BLaER1 treated with 17β-estradiol and CSF1 and Interleukin-3, amounts not matched to agents 10 nM and 100 nM (cell line): ENCODE results near the gene KIAA0232.

Experiments used
- H3K27ac ChIP-seq, 11 experiments: shearing (Covaris generic); formaldehyde crosslinking; 2 replicates each; pipeline ENCODE4 v1.8.1; 2022
- H3K27me3 ChIP-seq, 11 experiments: shearing (Covaris generic); formaldehyde crosslinking; 2 replicates each; pipeline ENCODE4 v1.8.1; 2022
- H3K36me3 ChIP-seq, 11 experiments: shearing (Covaris generic); formaldehyde crosslinking; 2 replicates each; pipeline ENCODE4 v1.8.1; 2022
- H3K4me1 ChIP-seq, 10 experiments: shearing (Covaris generic); formaldehyde crosslinking; 2 replicates each; pipeline ENCODE4 v1.8.1; 2022
- H3K4me2 ChIP-seq, 11 experiments: shearing (Covaris generic); formaldehyde crosslinking; 2 replicates each; pipeline ENCODE4 v1.8.1; 2022
- H3K4me3 ChIP-seq, 10 experiments: shearing (Covaris generic); formaldehyde crosslinking; 2 replicates each; pipeline ENCODE4 v1.8.1; 2022
- H3K9ac ChIP-seq, 11 experiments: shearing (Covaris generic); formaldehyde crosslinking; 2 replicates each; pipeline ENCODE4 v1.8.1; 2022
- H3K9me3 ChIP-seq, 11 experiments: shearing (Covaris generic); formaldehyde crosslinking; replicated peaks in 1 of 11; 2 replicates each; pipeline ENCODE4 v1.8.1; 2022
- H4K20me1 ChIP-seq, 11 experiments: shearing (Covaris generic); formaldehyde crosslinking; 2 replicates each; pipeline ENCODE4 v1.8.1; 2022
- Cebpa-rat ChIP-seq, 11 experiments: shearing (Covaris generic); IDR thresholded peaks; 2 replicates each; pipeline ENCODE4 v1.8.1; 2022

The KIAA0232 gene

DNA sequence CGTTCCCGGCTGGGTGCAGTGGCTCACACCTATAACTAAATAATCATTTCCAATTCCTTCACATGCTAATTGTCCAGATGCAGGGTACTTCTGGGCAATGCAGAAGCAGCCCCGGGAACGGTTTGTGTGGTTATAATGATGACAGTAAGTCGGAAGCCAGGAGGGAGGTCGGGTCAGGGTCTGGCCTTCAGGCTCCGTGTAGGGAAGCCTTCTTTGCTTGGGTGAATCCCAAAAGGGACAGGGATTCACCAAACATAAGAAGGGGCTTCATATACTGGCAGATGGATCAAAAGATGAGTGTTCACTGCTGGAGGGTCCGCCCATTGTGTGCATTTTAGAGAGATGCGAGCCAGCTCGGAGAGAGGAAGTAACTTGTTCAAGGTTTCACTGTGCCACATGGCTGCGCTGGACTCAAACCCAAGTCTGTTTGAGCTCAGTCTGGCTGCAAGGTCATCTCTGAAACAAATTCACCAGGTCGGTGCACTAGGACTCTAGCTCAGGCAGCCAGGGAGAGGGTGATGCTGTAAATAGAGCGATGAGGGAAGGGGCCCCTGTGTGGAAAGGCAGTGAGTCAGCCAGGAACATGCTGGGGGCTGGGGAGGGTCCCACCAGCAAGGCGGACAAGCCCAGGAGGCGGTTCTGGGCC, 4.8 kb upstream of the KIAA0232 start:
- H3K27ac ChIP-seq = peak overlapping the region in 10 of 11 experiments; percentile 55 to 100 (median 82); a peak in 20 of 22 replicates
- H3K4me1 ChIP-seq = peaks cover 51 to 86% (median 83%) of the 10 kb centered on the region in 10 experiments
- TF ChIP-seq Cebpa-rat (IDR thresholded peaks at IDR 0.05) = no peak
- H3K27me3 ChIP-seq = no peaks in the 10 kb centered on the region
- H3K9ac ChIP-seq = peak overlapping the region in 10 of 11 experiments; percentile 38 to 100 (median 73); a peak in 19 of 22 replicates
- H3K4me3 ChIP-seq = peak overlapping the region in 8 of 10 experiments; percentile 14 to 57 (median 32); a peak in 13 of 20 replicates
- peaks cover 0 to 1% (median 0%) of the 10 kb centered on the region in 11 experiments; a peak in 2 of 22 replicates for H4K20me1 ChIP-seq
- no peaks in the 10 kb centered on the region for H3K36me3 ChIP-seq
- H3K4me2 ChIP-seq = peak overlapping the region; percentile 62 to 99 (median 89)
- peaks cover 0 to 12% (median 0%) of the 10 kb centered on the region in 11 experiments; a peak in 7 of 22 replicates for H3K9me3 ChIP-seq

DNA sequence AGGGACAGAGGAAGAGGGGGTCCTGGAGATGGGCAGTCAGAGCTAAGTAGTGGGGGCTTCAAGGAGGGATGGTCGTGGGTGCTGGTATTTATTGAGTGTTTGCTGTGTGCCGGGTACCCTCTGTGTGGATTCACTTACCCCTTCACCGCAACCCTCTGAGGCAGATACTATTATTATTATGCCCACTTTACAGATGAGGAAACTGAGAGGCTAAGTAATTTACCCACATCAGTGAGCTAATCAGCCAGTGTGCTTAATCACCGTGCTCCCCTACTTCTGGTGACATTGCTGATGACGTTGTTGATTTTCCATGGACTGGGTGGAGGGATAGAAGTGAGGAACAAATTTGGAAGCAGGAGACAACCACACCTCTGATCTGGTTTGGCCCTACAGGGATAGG, 4.1 kb upstream of the KIAA0232 start:
- H3K4me2 ChIP-seq = peak overlapping the region; percentile 62 to 99 (median 89)
- H3K27me3 ChIP-seq = no peaks in the 10 kb centered on the region
- peaks cover 0 to 4% (median 0%) of the 10 kb centered on the region in 11 experiments; a peak in 2 of 22 replicates for H4K20me1 ChIP-seq
- no peaks in the 10 kb centered on the region for H3K36me3 ChIP-seq
- H3K9ac ChIP-seq = peak overlapping the region in 10 of 11 experiments; percentile 38 to 100 (median 73); a peak in 19 of 22 replicates
- TF ChIP-seq Cebpa-rat (IDR thresholded peaks at IDR 0.05) = no peak
- H3K27ac ChIP-seq = peak overlapping the region in 10 of 11 experiments; percentile 55 to 100 (median 82); a peak in 19 of 22 replicates
- peaks cover 51 to 84% (median 78%) of the 10 kb centered on the region in 10 experiments for H3K4me1 ChIP-seq
- H3K9me3 ChIP-seq = peaks cover 0 to 12% (median 0%) of the 10 kb centered on the region in 11 experiments; a peak in 7 of 22 replicates
- H3K4me3 ChIP-seq = peak overlapping the region in 7 of 10 experiments; percentile 14 to 57 (median 33); a peak in 10 of 20 replicates

DNA sequence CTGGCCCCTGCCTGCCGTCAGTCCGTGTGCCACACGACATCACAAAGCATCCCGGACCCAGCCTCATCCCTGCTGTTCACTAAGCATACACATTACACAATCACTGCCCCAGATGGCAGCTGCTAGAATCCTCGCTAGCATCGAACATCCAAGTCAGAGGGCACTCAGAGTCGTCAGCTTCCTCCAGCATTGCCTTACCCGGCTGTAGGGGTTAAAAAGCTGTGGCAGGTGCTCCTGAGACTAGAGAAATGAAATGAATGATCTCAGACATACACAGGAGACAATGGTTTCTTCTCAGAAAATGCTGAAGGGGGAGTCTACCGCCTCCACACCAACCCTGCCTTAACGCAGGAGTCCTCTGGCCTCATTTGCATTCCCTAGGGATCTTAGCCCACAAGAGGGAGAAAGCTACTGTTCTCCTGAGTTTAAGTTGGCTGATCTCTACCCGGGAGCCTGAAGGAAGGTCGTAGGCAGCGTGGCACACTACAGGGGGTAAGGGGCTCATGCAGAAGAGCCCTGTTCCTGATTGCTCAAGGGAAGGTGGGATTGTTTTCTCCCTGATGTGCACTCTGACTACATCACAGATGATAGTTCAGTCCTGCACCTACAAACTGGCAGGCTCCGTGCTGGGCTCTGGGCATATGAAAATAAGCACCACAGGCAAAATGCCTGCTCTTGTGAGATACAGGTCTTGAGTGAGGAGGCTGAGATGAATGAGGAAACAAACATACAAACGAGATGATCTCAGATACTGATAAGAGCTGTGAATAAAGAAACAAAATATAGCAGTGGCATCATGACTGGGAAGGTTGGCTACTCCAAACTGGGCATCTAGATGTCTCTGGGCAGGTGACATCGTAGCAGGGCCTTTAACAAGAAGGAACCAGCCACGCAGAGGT, 2.6 kb upstream of the KIAA0232 start:
- peaks cover 63 to 85% (median 84%) of the 10 kb centered on the region in 10 experiments for H3K4me1 ChIP-seq
- H3K27me3 ChIP-seq = no peaks in the 10 kb centered on the region
- H3K4me2 ChIP-seq = peak overlapping the region; percentile 62 to 99 (median 89)

GRCh38 chr4:6781113-6781512, 1.4 kb upstream of the KIAA0232 start:
- Histone ChIP-seq H3K4me2 (peak overlapping the region in 10 of 11 experiments; percentile 84 to 99 (median 90); a peak in 20 of 22 replicates), H3K27me3 (no peaks in the 10 kb centered on the region), H3K9me3 (no peaks in the 10 kb centered on the region), H3K36me3 (peaks cover 0 to 14% (median 10%) of the 10 kb centered on the region in 11 experiments; a peak in 13 of 22 replicates), H3K4me1 (peaks cover 75 to 84% (median 82%) of the 10 kb centered on the region in 10 experiments), H3K27ac (peak overlapping the region in 4 of 11 experiments; percentile 99 to 100 (median 100); a peak in 7 of 22 replicates), H3K9ac (peak overlapping the region in 4 of 11 experiments; percentile 29 to 100 (median 100); a peak in 4 of 22 replicates), H4K20me1 (peaks cover 25 to 30% (median 26%) of the 10 kb centered on the region in 11 experiments), H3K4me3 (no peak overlapping the region; a peak in 1 of 20 replicates)
- no peak for TF ChIP-seq Cebpa-rat (IDR thresholded peaks at IDR 0.05)

More for the DNA sequence above, 2.6 kb upstream of the KIAA0232 start:
- Histone ChIP-seq H3K36me3 (peaks cover 0 to 2% (median 0%) of the 10 kb centered on the region in 11 experiments; a peak in 3 of 22 replicates), H4K20me1 (peaks cover 14 to 18% (median 14%) of the 10 kb centered on the region in 11 experiments), H3K4me3 (peak overlapping the region in 5 of 10 experiments; percentile 4 to 39 (median 28); a peak in 7 of 20 replicates), H3K9ac (peak overlapping the region; percentile 7 to 100 (median 72); a peak in 18 of 22 replicates), H3K27ac (peak overlapping the region in 9 of 11 experiments; percentile 20 to 100 (median 83); a peak in 17 of 22 replicates), H3K9me3 (peaks cover 0 to 6% (median 0%) of the 10 kb centered on the region in 11 experiments; a peak in 7 of 22 replicates)
- peak in 9 of 11 experiments; percentile 65 to 98 (median 85); a peak in 16 of 22 replicates for TF ChIP-seq Cebpa-rat (IDR thresholded peaks at IDR 0.05)

DNA sequence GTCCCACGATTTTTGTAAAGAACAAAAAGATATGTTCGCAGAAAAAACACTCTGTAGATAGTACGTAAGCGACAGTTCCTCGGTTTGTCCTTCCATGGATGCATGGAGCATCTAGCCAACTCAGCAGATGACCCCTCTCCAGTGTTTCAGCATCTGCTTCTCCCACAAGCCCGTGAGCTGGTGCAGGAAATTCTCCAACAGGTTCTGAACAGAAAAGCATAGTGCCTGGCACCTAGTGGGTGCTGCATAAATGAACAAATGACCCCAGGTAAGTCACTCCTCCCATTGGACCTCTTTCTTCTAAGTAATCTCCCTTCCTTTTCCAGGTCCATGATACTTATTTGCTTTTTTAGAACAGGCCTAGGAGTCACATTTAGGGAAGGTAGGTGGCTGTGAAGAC, 966 bp upstream of the KIAA0232 start:
- H3K4me2 ChIP-seq = peak overlapping the region; percentile 84 to 99 (median 91)
- H3K27me3 ChIP-seq = no peaks in the 10 kb centered on the region
- H3K36me3 ChIP-seq = peaks cover 4 to 18% (median 15%) of the 10 kb centered on the region in 11 experiments; a peak in 21 of 22 replicates
- no peak for TF ChIP-seq Cebpa-rat (IDR thresholded peaks at IDR 0.05)
- peaks cover 30 to 35% (median 30%) of the 10 kb centered on the region in 11 experiments for H4K20me1 ChIP-seq
- peak overlapping the region in 9 of 11 experiments; percentile 96 to 100 (median 99); a peak in 18 of 22 replicates for H3K27ac ChIP-seq
- H3K4me3 ChIP-seq = peak overlapping the region; percentile 89 to 100 (median 98); a peak in 18 of 20 replicates
- H3K9me3 ChIP-seq = no peaks in the 10 kb centered on the region
- H3K9ac ChIP-seq = peak overlapping the region in 10 of 11 experiments; percentile 97 to 100 (median 100); a peak in 19 of 22 replicates
- H3K4me1 ChIP-seq = peaks cover 75 to 84% (median 77%) of the 10 kb centered on the region in 10 experiments

DNA sequence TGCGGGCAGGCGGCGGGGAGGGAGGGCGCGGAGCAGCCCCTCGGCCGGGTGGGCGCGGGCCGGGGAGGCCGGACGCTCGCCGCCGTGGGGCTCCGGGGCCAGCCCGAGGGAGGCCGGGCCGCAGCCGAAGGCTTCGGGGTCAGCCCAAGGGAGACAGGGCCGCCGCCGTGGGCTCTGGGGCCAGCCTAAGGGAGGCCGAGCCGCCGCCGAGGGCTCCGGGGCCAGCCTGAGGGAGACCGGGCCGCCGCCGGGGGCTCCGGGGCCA, 251 bp downstream of the KIAA0232 start:
- no peak for TF ChIP-seq Cebpa-rat (IDR thresholded peaks at IDR 0.05)

GRCh38 chr4:6783111-6783981, 819 bp downstream of the KIAA0232 start:
- H3K9me3 ChIP-seq = no peaks in the 10 kb centered on the region
- no peak for TF ChIP-seq Cebpa-rat (IDR thresholded peaks at IDR 0.05)

More for the DNA sequence above, 251 bp downstream of the KIAA0232 start:
- no peaks in the 10 kb centered on the region for H3K9me3 ChIP-seq
- H3K4me2 ChIP-seq = peak overlapping the region; percentile 52 to 99 (median 89)
- H3K4me3 ChIP-seq = peak overlapping the region; percentile 89 to 100 (median 98)
- H3K4me1 ChIP-seq = peaks cover 69 to 84% (median 74%) of the 10 kb centered on the region in 10 experiments
- H3K36me3 ChIP-seq = peaks cover 16 to 30% (median 26%) of the 10 kb centered on the region in 11 experiments
- H4K20me1 ChIP-seq = peaks cover 41 to 47% (median 42%) of the 10 kb centered on the region in 11 experiments
- H3K27me3 ChIP-seq = no peaks in the 10 kb centered on the region
- H3K27ac ChIP-seq = peak overlapping the region; percentile 96 to 100 (median 99)
- H3K9ac ChIP-seq = peak overlapping the region; percentile 97 to 100 (median 100)

More at GRCh38 chr4:6783111-6783981, 819 bp downstream of the KIAA0232 start:
- Histone ChIP-seq H3K4me1 (peaks cover 69 to 84% (median 74%) of the 10 kb centered on the region in 10 experiments), H3K36me3 (peaks cover 21 to 36% (median 30%) of the 10 kb centered on the region in 11 experiments), H3K4me3 (peak overlapping the region; percentile 89 to 100 (median 98)), H4K20me1 (peaks cover 46 to 53% (median 48%) of the 10 kb centered on the region in 11 experiments), H3K27me3 (no peaks in the 10 kb centered on the region), H3K4me2 (peak overlapping the region; percentile 89 to 99 (median 97)), H3K27ac (peak overlapping the region; percentile 96 to 100 (median 99)), H3K9ac (peak overlapping the region; percentile 97 to 100 (median 100))
